Measurements from ENCODE around the gene ANKEF1. TPM values are rescaled to one million over a fixed set of nuclear protein-coding genes. Genes with fewer than 3 reads are reported as not detected.

Gene ANKEF1
- total RNA-seq, 3 donors from 2014 or later (not counting 1 experiment from before 2014, with no cell fraction given): 1.6 to 1.9 (median 1.8) TPM

- Histone ChIP-seq H3K36me3 (ENCODE audit: control insufficient read depth, insufficient read depth, low read length) (peaks cover 10% of the 10 kb centered on the region), H3K4me3 (ENCODE audit: low read length) (no peak overlapping the region), H3K9me3 (ENCODE audit: control insufficient read depth, insufficient read depth, low read length) (no peaks in the 10 kb centered on the region), H3K4me1 (ENCODE audit: control insufficient read depth, insufficient read depth, low read length) (no peaks in the 10 kb centered on the region), H3K27me3 (ENCODE audit: control insufficient read depth, insufficient read depth, low read length) (no peaks in the 10 kb centered on the region), H3K27ac (ENCODE audit: low read length) (no peak overlapping the region)
- TF ChIP-seq, protein P1, sequence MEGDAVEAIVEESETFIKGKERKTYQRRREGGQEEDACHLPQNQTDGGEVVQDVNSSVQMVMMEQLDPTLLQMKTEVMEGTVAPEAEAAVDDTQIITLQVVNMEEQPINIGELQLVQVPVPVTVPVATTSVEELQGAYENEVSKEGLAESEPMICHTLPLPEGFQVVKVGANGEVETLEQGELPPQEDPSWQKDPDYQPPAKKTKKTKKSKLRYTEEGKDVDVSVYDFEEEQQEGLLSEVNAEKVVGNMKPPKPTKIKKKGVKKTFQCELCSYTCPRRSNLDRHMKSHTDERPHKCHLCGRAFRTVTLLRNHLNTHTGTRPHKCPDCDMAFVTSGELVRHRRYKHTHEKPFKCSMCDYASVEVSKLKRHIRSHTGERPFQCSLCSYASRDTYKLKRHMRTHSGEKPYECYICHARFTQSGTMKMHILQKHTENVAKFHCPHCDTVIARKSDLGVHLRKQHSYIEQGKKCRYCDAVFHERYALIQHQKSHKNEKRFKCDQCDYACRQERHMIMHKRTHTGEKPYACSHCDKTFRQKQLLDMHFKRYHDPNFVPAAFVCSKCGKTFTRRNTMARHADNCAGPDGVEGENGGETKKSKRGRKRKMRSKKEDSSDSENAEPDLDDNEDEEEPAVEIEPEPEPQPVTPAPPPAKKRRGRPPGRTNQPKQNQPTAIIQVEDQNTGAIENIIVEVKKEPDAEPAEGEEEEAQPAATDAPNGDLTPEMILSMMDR (IDR thresholded peaks at IDR 0.05): no peak
- no peak overlapping the region for H3K4me3 Mint-ChIP-seq
- no peak overlapping the region for H3K27ac Mint-ChIP-seq
- WGBS (ENCODE audit: insufficient coverage): 77% methylated on average over 4 of the region's 4 CpGs
- no peaks in the 10 kb centered on the region for H3K36me3 Mint-ChIP-seq
- H3K4me1 Mint-ChIP-seq: no peaks in the 10 kb centered on the region
- no peak for DNase-seq
- ATAC-seq: no peak
- H3K9me3 Mint-ChIP-seq: no peaks in the 10 kb centered on the region
- H3K27me3 Mint-ChIP-seq (ENCODE audit: low read depth in 2 of 2): no peaks in the 10 kb centered on the region
- intact Hi-C loops (cut with micrococcal nuclease): no loop called here
Observed at GRCh38 chr20:10047427-10047826, 12.6 kb downstream of the ANKEF1 start.

DNA sequence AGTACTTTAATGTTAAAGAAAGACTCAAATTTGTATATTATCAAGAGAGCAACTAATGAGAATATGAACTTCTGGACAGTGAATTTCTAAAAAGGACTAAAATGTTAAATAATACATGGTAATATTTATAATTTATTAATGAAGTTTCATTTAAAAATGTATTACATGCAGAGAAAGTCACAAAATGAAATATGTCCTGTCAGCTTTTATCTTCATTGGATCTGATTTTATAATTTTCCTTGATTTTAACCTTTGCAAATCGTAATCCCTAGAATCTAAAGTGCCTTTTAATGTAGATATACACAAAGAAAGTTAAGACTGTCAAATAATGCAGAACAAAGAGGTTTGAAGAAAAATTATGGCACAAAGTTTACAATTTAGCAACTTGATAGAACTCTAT lies 16.4 kb downstream of the ANKEF1 start:
- intact Hi-C loops (cut with micrococcal nuclease): no loop called here
- peaks cover 10% of the 10 kb centered on the region for H3K36me3 ChIP-seq (ENCODE audit: control insufficient read depth, insufficient read depth, low read length)
- TF ChIP-seq, protein P1 (IDR thresholded peaks at IDR 0.05): no peak
- no peak for DNase-seq
- H3K4me1 ChIP-seq (ENCODE audit: control insufficient read depth, insufficient read depth, low read length): no peaks in the 10 kb centered on the region
- no peak overlapping the region for H3K27ac ChIP-seq (ENCODE audit: low read length)
- H3K27ac Mint-ChIP-seq: no peak overlapping the region
- H3K36me3 Mint-ChIP-seq: peaks cover 7% of the 10 kb centered on the region
- H3K27me3 ChIP-seq (ENCODE audit: control insufficient read depth, insufficient read depth, low read length): no peaks in the 10 kb centered on the region
- H3K27me3 Mint-ChIP-seq (ENCODE audit: low read depth in 2 of 2): no peaks in the 10 kb centered on the region
- H3K9me3 ChIP-seq (ENCODE audit: control insufficient read depth, insufficient read depth, low read length): no peaks in the 10 kb centered on the region
- 80% methylated on average over 1 of the region's 1 CpG for WGBS (ENCODE audit: insufficient coverage)
- no peak overlapping the region for H3K4me3 Mint-ChIP-seq
- no peak overlapping the region for H3K4me3 ChIP-seq (ENCODE audit: low read length)
- no peak for ATAC-seq
- H3K4me1 Mint-ChIP-seq: no peaks in the 10 kb centered on the region
- H3K9me3 Mint-ChIP-seq: no peaks in the 10 kb centered on the region

GRCh38 chr20:10059006-10059405 lies 24.2 kb downstream of the ANKEF1 start:
- Mint-ChIP-seq H3K4me3 (no peak overlapping the region), H3K27me3 (ENCODE audit: low read depth in 2 of 2) (peaks cover 0 to 18% of the 10 kb centered on the region in 2 donors), H3K9me3 (no peaks in the 10 kb centered on the region), H3K27ac (no peak overlapping the region), H3K4me1 (no peaks in the 10 kb centered on the region), H3K36me3 (no peaks in the 10 kb centered on the region)
- no peak for DNase-seq
- Histone ChIP-seq H3K27me3 (ENCODE audit: control insufficient read depth, insufficient read depth, low read length) (no peaks in the 10 kb centered on the region), H3K27ac (ENCODE audit: low read length) (no peak overlapping the region), H3K9me3 (ENCODE audit: control insufficient read depth, insufficient read depth, low read length) (no peaks in the 10 kb centered on the region), H3K36me3 (ENCODE audit: control insufficient read depth, insufficient read depth, low read length) (peaks cover 16% of the 10 kb centered on the region), H3K4me1 (ENCODE audit: control insufficient read depth, insufficient read depth, low read length) (no peaks in the 10 kb centered on the region), H3K4me3 (ENCODE audit: low read length) (no peak overlapping the region)
- intact Hi-C loops (cut with micrococcal nuclease): no loop called here
- 100% methylated on average over 1 of the region's 2 CpGs for WGBS (ENCODE audit: insufficient coverage)
- ATAC-seq: no peak
- TF ChIP-seq, protein P1 (IDR thresholded peaks at IDR 0.05): no peak

DNA sequence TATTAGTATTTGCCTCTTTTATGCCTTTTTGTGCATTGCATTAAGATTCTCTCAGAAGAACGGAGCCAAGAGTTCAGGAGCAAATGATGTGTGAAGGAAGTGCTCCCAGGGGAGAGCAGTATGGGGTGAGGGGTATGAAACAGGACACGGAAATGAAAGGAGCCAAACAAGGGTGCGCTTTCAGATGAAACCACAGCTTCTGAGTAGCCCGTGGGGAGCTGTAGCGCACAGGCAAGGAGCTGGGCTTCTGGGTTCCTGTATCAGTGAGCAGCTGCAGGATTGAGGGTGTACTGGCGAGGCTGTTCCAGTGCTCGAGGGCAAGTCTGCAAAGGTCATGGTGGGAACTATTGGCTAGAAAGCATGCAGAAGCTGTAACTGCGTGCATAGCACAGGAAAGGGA lies 25.4 kb downstream of the ANKEF1 start:
- Mint-ChIP-seq H3K27ac (no peak overlapping the region), H3K9me3 (no peaks in the 10 kb centered on the region), H3K36me3 (no peaks in the 10 kb centered on the region), H3K4me1 (no peaks in the 10 kb centered on the region), H3K4me3 (no peak overlapping the region), H3K27me3 (ENCODE audit: low read depth in 2 of 2) (peaks cover 6 to 18% of the 10 kb centered on the region in 2 donors)
- 51% methylated on average over 8 of the region's 8 CpGs for WGBS (ENCODE audit: insufficient coverage)
- Histone ChIP-seq H3K27ac (ENCODE audit: low read length) (no peak overlapping the region), H3K9me3 (ENCODE audit: control insufficient read depth, insufficient read depth, low read length) (no peaks in the 10 kb centered on the region), H3K4me1 (ENCODE audit: control insufficient read depth, insufficient read depth, low read length) (no peaks in the 10 kb centered on the region), H3K27me3 (ENCODE audit: control insufficient read depth, insufficient read depth, low read length) (no peaks in the 10 kb centered on the region), H3K36me3 (ENCODE audit: control insufficient read depth, insufficient read depth, low read length) (peaks cover 16% of the 10 kb centered on the region), H3K4me3 (ENCODE audit: low read length) (no peak overlapping the region)
- TF ChIP-seq, protein P1 (IDR thresholded peaks at IDR 0.05): no peak
- no peak for ATAC-seq
- intact Hi-C loops (cut with micrococcal nuclease): no loop called here
- DNase-seq: no peak
